H1 (cell line): ENCODE measurements around the gene NCAPG2. TPM values are rescaled to one million over a fixed set of nuclear protein-coding genes. Genes with fewer than 3 reads are reported as not detected.

Source experiments
- CTCF ChIA-PET: fragments of 300-600 bp; sonication (Branson Sonifier 250); formaldehyde crosslinking; loops from one replicate; lab custom pipeline; 2021; ENCODE audit not compliant: partially characterized antibody; lab: Charles Lee
- POLR2A ChIA-PET: fragments of 300-600 bp; sonication (Branson Sonifier 250); formaldehyde crosslinking; loops from one replicate; lab custom pipeline; 2021; ENCODE audit warnings: inconsistent platforms; ENCODE audit not compliant: partially characterized antibody; lab: Charles Lee
- DNase-seq, 2 experiments: peaks; one replicate each; pipeline versions ENCODE4 v3.0.0 to v3.0.0-alpha.2; 2010 to 2022; ENCODE audit warnings: low spot score in 2 of 2, low read depth in 1 of 2, mixed read lengths in 1 of 2
- FAIRE-seq: peaks from 2 replicates; lab custom pipeline; 2011; peaks lifted over from hg19 to GRCh38; lab: Jason Lieb, UNC
- H2AFZ ChIP-seq: 2 replicates; pipeline ENCODE4 v1.8.1; 2012; ENCODE audit warnings: low read length, inconsistent platforms
- H2AK5ac ChIP-seq: 2 replicates; pipeline ENCODE4 v1.6.1; 2013; ENCODE audit warnings: low read depth, low read length
- H2BK120ac ChIP-seq: replicated peaks from 2 replicates; pipeline ENCODE3; 2013; ENCODE audit warnings: low read depth, low read length, inconsistent platforms
- H2BK12ac ChIP-seq: 2 replicates; pipeline ENCODE4 v1.6.1; 2013; ENCODE audit warnings: low read depth, low read length
- H2BK15ac ChIP-seq: 2 replicates; pipeline ENCODE4 v1.6.1; 2013; ENCODE audit warnings: low read length
- H2BK20ac ChIP-seq: 2 replicates; pipeline ENCODE4 v1.6.1; 2013; ENCODE audit warnings: low read length
- H2BK5ac ChIP-seq: 2 replicates; pipeline ENCODE4 v1.6.1; 2013; ENCODE audit warnings: low read depth, low read length
- H3K14ac ChIP-seq: 2 replicates; pipeline ENCODE4 v1.6.1; 2013; ENCODE audit warnings: inconsistent platforms; ENCODE audit not compliant: insufficient read length
- H3K18ac ChIP-seq: 2 replicates; pipeline ENCODE4 v1.6.1; 2013; ENCODE audit warnings: low read length; ENCODE audit errors: extremely low read depth
- H3K23ac ChIP-seq: 2 replicates; pipeline ENCODE4 v1.6.1; 2013; ENCODE audit warnings: inconsistent platforms; ENCODE audit not compliant: insufficient read length
- H3K23me2 ChIP-seq: 2 replicates; pipeline ENCODE4 v1.6.1; 2013; ENCODE audit warnings: low read depth, low read length
- H3K27ac ChIP-seq: 2 replicates; pipeline ENCODE4 v1.6.1; 2011; ENCODE audit warnings: low read depth, low read length, inconsistent platforms
- H3K27me3 ChIP-seq, 4 experiments: replicated peaks in 1 of 4; 1 replicate in 1 of 4; 2 replicates in 3 of 4; pipeline versions ENCODE4 v1.6.1 to v1.8.1; 2011 to 2013; ENCODE audit warnings: low read length in 3 of 4, mild to moderate bottlenecking in 3 of 4, inconsistent platforms in 2 of 4, mixed read lengths in 2 of 4, moderate library complexity in 1 of 4; ENCODE audit not compliant: control insufficient read depth in 3 of 4, insufficient read depth in 3 of 4; ENCODE audit errors: extremely low read depth in 1 of 4
- H3K36me3 ChIP-seq, 4 experiments: 2 replicates each; pipeline versions ENCODE4 v1.6.1 to v1.8.1; 2011 to 2013; ENCODE audit warnings: mild to moderate bottlenecking in 4 of 4, low read length in 3 of 4, moderate library complexity in 2 of 4, control low read depth in 1 of 4, inconsistent platforms in 1 of 4; ENCODE audit not compliant: insufficient read depth in 4 of 4, control insufficient read depth in 2 of 4
- H3K4ac ChIP-seq: replicated peaks from 2 replicates; pipeline ENCODE3; 2013; ENCODE audit warnings: low read length, low read depth, mixed read lengths, inconsistent platforms; ENCODE audit not compliant: insufficient read length
- H3K4me1 ChIP-seq, 4 experiments: replicated peaks in 1 of 4; 1 replicate in 1 of 4; 2 replicates in 3 of 4; pipeline versions ENCODE4 v1.6.1 to v1.8.1; 2011 to 2013; ENCODE audit warnings: low read length in 3 of 4, inconsistent platforms in 2 of 4, mixed read lengths in 1 of 4; ENCODE audit not compliant: insufficient read depth in 4 of 4, control insufficient read depth in 3 of 4
- H3K4me2 ChIP-seq, 2 experiments: 2 replicates each; pipeline versions ENCODE4 v1.6.1 to v1.8.1; 2011 to 2013; ENCODE audit warnings: low read depth in 2 of 2, low read length in 2 of 2, control low read depth in 1 of 2, inconsistent platforms in 1 of 2, mild to moderate bottlenecking in 1 of 2; ENCODE audit not compliant: insufficient read depth in 1 of 2
- H3K4me3 ChIP-seq, 4 experiments: fragments of 200-600, 300-600 bp in 1 of 4; sonication (generic), shearing (Covaris generic), sonication (Bioruptor Twin) in 1 of 4; 2 replicates each; pipeline versions ENCODE4 v1.5.1 to v1.8.1; 2011 to 2016; ENCODE audit warnings: low read length in 4 of 4, low read depth in 3 of 4, control low read depth in 2 of 4, inconsistent platforms in 2 of 4, mild to moderate bottlenecking in 2 of 4, mixed read lengths in 1 of 4, moderate library complexity in 1 of 4; ENCODE audit not compliant: insufficient read depth in 2 of 4; ENCODE audit errors: extremely low read depth in 1 of 4
- H3K56ac ChIP-seq: replicated peaks from 2 replicates; pipeline ENCODE3; 2013; ENCODE audit warnings: low read depth, mild to moderate bottlenecking, mixed read lengths, low read length, inconsistent platforms; ENCODE audit not compliant: insufficient read length
- H3K79me1 ChIP-seq: 2 replicates; pipeline ENCODE4 v1.6.1; 2013; ENCODE audit warnings: low read depth, low read length, control low read depth
- H3K79me2 ChIP-seq, 2 experiments: 2 replicates each; pipeline versions ENCODE4 v1.6.1 to v1.8.1; 2012 to 2013; ENCODE audit warnings: low read length in 2 of 2, mild to moderate bottlenecking in 2 of 2, inconsistent platforms in 1 of 2; ENCODE audit not compliant: insufficient read depth in 2 of 2, control insufficient read depth in 1 of 2
- H3K9ac ChIP-seq, 4 experiments: replicated peaks in 1 of 4; 1 replicate in 1 of 4; 2 replicates in 3 of 4; pipeline versions ENCODE4 v1.6.1 to v1.8.1; 2011 to 2013; ENCODE audit warnings: low read depth in 3 of 4, low read length in 3 of 4, control low read depth in 2 of 4, mild to moderate bottlenecking in 2 of 4, moderate library complexity in 2 of 4, inconsistent platforms in 1 of 4; ENCODE audit errors: extremely low read depth in 1 of 4
- H3K9me3 ChIP-seq, 2 experiments: 2 replicates each; pipeline versions ENCODE4 v1.6.1 to v1.8.1; 2012 to 2013; ENCODE audit warnings: mild to moderate bottlenecking in 2 of 2, moderate library complexity in 2 of 2, control low read depth in 1 of 2, inconsistent platforms in 1 of 2, low read depth in 1 of 2, low read length in 1 of 2, mixed read lengths in 1 of 2; ENCODE audit not compliant: insufficient read depth in 2 of 2
- H4K20me1 ChIP-seq, 2 experiments: replicated peaks in 1 of 2; 2 replicates each; pipeline versions ENCODE3 to v1.8.1; 2011 to 2013; ENCODE audit warnings: inconsistent platforms in 2 of 2, low read length in 2 of 2, mild to moderate bottlenecking in 1 of 2; ENCODE audit not compliant: insufficient read depth in 2 of 2, control insufficient read depth in 1 of 2
- H4K5ac ChIP-seq: 2 replicates; pipeline ENCODE4 v1.6.1; 2013; ENCODE audit warnings: low read length, low read depth, mixed read lengths, inconsistent platforms; ENCODE audit not compliant: insufficient read length
- H4K8ac ChIP-seq: 2 replicates; pipeline ENCODE4 v1.8.0; 2013; ENCODE audit warnings: mild to moderate bottlenecking, moderate library complexity, low read length, inconsistent platforms; ENCODE audit not compliant: insufficient read depth; ENCODE audit errors: extremely low read depth
- H4K91ac ChIP-seq: replicated peaks from 2 replicates; pipeline ENCODE3; 2013; ENCODE audit warnings: low read length, mixed read lengths, inconsistent platforms; ENCODE audit not compliant: insufficient read length
- ATF2 ChIP-seq: IDR thresholded peaks from 2 replicates; pipeline ENCODE4 v1.6.1; 2012; ENCODE audit warnings: low read length, inconsistent platforms
- BCL11A ChIP-seq, 2 experiments: IDR thresholded peaks; one replicate each; pipeline ENCODE4 v1.6.1; 2011; ENCODE audit warnings: low read depth in 2 of 2, low read length in 2 of 2, mild to moderate bottlenecking in 2 of 2
- CBX5 ChIP-seq: fragments of 300-800, 300-1000 bp; sonication (generic); IDR thresholded peaks from 2 replicates; pipeline ENCODE4 v1.7.1; 2016; ENCODE audit warnings: antibody characterized with exemption, low read length, low read depth
- EGR1 ChIP-seq: IDR thresholded peaks from 2 replicates; pipeline ENCODE4 v1.6.1; 2011; ENCODE audit warnings: low read depth, low read length, borderline replicate concordance
- HDAC6 ChIP-seq: IDR thresholded peaks from one replicate; pipeline ENCODE4 v1.7.1; 2012; ENCODE audit warnings: low read depth, mild to moderate bottlenecking, inconsistent platforms, low read length, moderate library complexity
- TEAD4 ChIP-seq: IDR thresholded peaks from 2 replicates; pipeline ENCODE4 v1.6.1; 2012; ENCODE audit warnings: low read depth, low read length, inconsistent platforms, mixed read lengths
- WGBS, 2 experiments: shearing (Covaris generic) in 1 of 2; methylation state at CpG; one replicate each; pipeline versions ENCODE4 v1.1.6 to v1.1.7; 2013 to 2015; ENCODE audit warnings: low lambda C conversion rate in 2 of 2, mixed read lengths in 2 of 2, inconsistent platforms in 1 of 2, low coverage in 1 of 2, missing lambda C conversion rate in 1 of 2; ENCODE audit not compliant: insufficient replicate concordance in 2 of 2, insufficient coverage in 1 of 2, insufficient read length in 1 of 2; ENCODE audit errors: extremely low coverage in 1 of 2, missing lambda C conversion rate in 1 of 2; 5-methylcytosine and 5-hydroxymethylcytosine counted together
- polyA plus RNA-seq, 7 experiments: library from polyadenylated mRNA; depleted of rRNA in 3 of 7; stranded (reverse) in 5 of 7; unstranded in 2 of 7; fragments of >200 nt in 5 of 7; fragments of 200-250 nt in 2 of 7; gene quantifications; 1 replicate in 5 of 7; 2 replicates in 1 of 7; 4 replicates in 1 of 7; pipeline versions ENCODE4 v1.2.1 to v1.2.3, GENCODE V29; 2011 to 2013; ENCODE audit warnings: missing spikeins in 2 of 7, mixed read lengths in 2 of 7
- total RNA-seq: library from RNA; stranded (reverse); fragmentation: NEBNext Ultra II Directional; extraction: Animal tissue kit (Norgen Biotek cat#: 25700); gene quantifications from 2 replicates; pipeline ENCODE4 v1.2.1, GENCODE V29; 2021

NCAPG2 gene
- total and polyA plus RNA-seq, 2 of the 8 experiments (the other 6 are each of a cell fraction or from before 2014, with no cell fraction given), result 49.9 to 119 TPM

GRCh38 chr7:158651968-158652565 is 52.5 kb downstream of the NCAPG2 start:
- CTCF ChIA-PET, result interaction anchor here (0.6 to 1.3 kb wide), 3 partner anchors 15 to 91 kb away, joined by 3 to 5 read pairs (median 3); no protein-coding TSS in a partner anchor
- no peak for TF ChIP-seq BCL11A (IDR thresholded peaks at IDR 0.05; ENCODE audit: low read depth in 2 of 2, low read length in 2 of 2)
- TF ChIP-seq ATF2, result no peak
- TF ChIP-seq EGR1, result no peak
- no peak for TF ChIP-seq HDAC6
- no peak for TF ChIP-seq CBX5
- TF ChIP-seq TEAD4, result no peak

More at GRCh38 chr7:158651968-158652565, 52.5 kb downstream of the NCAPG2 start:
- peaks cover 2% of the 10 kb centered on the region; the same call in 1 of the 2 replicates for H3K23me2 ChIP-seq
- peaks cover 40 to 86% (median 62%) of the 10 kb centered on the region in 4 experiments for H3K36me3 ChIP-seq
- no peak overlapping the region for H4K91ac ChIP-seq
- no peak overlapping the region for H4K5ac ChIP-seq
- peaks cover 0 to 7% of the 10 kb centered on the region in 2 experiments for H4K20me1 ChIP-seq
- POLR2A ChIA-PET, result no interaction called here
- H3K4me3 ChIP-seq, result no peak overlapping the region
- H3K56ac ChIP-seq, result no peak overlapping the region
- H2BK20ac ChIP-seq, result no peak overlapping the region
- no peak overlapping the region for H3K4ac ChIP-seq
- H2BK5ac ChIP-seq, result no peak overlapping the region
- no peak overlapping the region for H3K23ac ChIP-seq
- no peak overlapping the region for H2AK5ac ChIP-seq
- H3K18ac ChIP-seq, result no peak overlapping the region
- no peak overlapping the region for H4K8ac ChIP-seq
- no peaks in the 10 kb centered on the region for H3K27me3 ChIP-seq
- H3K4me1 ChIP-seq, result no peaks in the 10 kb centered on the region
- H2AFZ ChIP-seq, result no peak overlapping the region
- H3K79me2 ChIP-seq, result peaks cover 3 to 22% of the 10 kb centered on the region in 2 experiments
- H3K4me2 ChIP-seq, result no peak overlapping the region
- no peak overlapping the region for H2BK120ac ChIP-seq
- peaks cover 3% of the 10 kb centered on the region for H3K79me1 ChIP-seq
- no peaks in the 10 kb centered on the region for H3K9me3 ChIP-seq
- WGBS, 2 experiments, result 96% methylated on average over 11 of the region's 11 CpGs; no CpG with 5 or more reads in 1 of the 2 experiments
- DNase-seq (no peak), FAIRE-seq (no peak)
- H2BK15ac ChIP-seq, result no peak overlapping the region
- no peak overlapping the region for H3K27ac ChIP-seq
- no peak overlapping the region for H3K14ac ChIP-seq
- H2BK12ac ChIP-seq, result no peak overlapping the region
- H3K9ac ChIP-seq, result no peak overlapping the region
